Colon (tissue), 2 donors: Measurements from ENCODE around the gene PKDCC.
"Not testable (repeated sequence)": the region's sequence is repeated elsewhere in the genome, so short reads cannot be mapped to it uniquely, and the experiment has no call there.

Source experiments
- FAIRE-seq: peaks from 2 replicates; lab custom pipeline; 2012; peaks lifted over from hg19 to GRCh38; lab: Jason Lieb, UNC
- donor health status: control.
- donor health status: control.

Gene PKDCC

DNA sequence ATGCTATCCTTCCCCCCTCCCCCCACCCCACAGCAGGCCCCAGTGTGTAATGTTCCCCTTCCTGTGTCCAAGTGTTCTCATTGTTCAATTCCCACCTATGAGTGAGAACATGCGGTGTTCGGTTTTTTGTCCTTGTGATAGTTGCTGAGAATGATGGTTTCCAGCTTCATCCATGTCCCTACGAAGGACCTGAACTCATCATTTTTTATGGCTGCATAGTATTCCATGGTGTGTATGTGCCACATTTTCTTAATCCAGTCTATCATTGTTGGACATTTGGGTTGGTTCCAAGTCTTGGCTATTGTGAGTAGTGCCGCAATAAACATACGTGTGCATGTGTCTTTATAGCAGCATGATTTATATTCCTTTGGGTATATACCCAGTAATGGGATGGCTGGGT is 17.9 kb downstream of the PKDCC start:
- not testable (repeated sequence) for FAIRE-seq

DNA sequence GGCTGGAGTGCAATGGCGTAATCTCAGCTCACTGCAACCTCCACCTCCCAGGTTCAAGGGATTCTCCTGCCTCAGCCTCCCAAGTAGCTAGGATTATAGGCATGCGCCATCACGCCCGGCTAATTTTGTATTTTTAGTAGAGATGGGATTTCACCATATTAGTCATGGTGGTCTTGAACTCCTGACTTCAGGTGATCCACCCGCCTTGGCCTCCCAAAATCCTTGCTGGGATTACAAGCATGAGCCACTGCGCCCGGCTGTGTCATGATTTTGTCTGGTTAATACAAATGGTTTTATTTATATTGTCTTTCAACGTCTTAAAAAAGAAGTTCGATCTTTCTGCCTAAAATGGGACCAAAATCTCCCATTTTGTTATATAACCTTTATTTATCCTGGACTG is 19.2 kb downstream of the PKDCC start:
- FAIRE-seq: not testable (repeated sequence)

DNA sequence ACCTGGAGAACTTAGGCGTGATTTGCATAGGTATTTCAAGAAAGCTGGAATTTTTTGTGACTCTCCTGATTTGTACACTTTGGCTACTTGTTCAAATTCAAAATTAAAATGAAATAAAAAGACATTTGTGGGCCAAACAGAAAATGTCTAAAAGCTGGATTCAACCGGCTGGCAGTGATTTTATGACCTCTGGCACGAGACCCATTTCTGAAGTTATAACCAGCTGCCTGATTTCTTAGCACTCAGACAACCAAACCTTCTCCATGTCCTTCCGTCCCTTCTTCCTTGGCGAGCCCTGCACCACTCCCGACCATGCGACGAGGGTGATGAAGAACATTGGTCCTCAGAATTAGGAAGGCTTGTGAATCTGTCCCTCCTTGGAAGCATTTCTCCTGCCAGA is 19.7 kb downstream of the PKDCC start:
- no peak for FAIRE-seq

DNA sequence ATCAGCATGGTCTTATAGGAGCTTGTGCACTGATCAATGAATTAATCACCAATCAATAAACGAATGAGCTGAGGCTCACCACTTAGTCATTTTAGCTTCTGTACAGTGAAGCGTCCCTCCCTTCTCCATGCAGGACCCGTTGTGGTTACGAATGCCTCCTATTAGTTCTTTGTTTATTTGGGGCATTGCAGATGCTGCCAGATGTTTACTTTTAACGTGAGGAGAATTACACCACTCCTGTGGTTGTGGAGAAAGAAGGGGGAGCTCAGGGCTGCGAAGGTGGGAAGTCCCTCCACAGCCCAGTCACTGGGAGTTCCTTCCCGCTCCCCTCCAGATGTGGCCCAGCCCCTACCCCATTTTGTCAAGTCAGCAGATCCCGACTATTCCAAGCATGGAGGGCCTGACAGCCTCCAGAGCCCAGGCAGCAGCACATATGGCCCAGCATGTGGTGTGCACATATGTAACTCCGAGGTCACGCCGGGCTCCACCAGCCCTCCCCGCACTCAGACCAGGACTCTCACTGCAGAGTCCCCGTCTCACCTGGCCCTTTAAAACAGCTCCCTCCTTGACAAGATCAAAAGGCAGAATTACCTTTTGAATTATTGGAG is 20.9 kb downstream of the PKDCC start:
- no peak for FAIRE-seq

DNA sequence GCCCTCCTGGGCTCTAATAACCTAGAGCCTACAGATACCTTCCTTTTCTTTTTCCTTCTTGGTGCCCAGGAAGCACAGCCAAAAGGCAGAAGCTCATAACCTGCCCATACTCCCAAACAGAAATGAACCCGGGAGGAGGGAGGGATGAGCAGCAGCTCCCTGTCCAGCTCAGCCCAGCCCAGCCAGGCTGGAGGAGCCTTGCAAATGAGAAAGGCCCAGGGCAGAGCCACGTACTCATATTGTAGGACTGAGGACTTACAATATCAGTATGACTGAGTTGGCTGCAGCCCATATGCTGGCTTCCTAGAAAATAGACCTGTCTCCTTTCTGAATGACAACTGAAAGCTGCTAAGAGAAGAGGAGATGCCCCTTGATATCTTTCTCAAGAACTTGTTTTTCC is 21.7 kb downstream of the PKDCC start:
- no peak for FAIRE-seq

DNA sequence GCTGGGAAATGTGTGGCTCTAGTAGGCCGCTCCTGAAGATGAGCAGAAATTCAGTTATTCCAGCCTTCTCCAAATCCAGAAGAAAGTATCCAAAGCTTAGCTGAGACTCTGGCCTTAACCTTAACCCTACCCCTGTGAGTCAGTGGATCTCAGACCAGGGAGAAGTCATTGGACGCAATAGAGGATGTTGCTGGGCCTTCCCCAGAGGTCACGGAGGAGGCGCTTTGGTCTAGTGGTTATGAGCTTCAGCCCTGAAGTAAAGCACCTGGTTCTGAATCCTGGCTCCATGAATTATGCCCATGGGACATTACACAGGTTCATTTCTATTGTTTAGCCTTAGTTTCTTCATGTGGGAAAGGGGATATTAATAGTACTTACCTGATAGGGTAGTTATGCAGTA is 24.0 kb downstream of the PKDCC start:
- FAIRE-seq: no peak

DNA sequence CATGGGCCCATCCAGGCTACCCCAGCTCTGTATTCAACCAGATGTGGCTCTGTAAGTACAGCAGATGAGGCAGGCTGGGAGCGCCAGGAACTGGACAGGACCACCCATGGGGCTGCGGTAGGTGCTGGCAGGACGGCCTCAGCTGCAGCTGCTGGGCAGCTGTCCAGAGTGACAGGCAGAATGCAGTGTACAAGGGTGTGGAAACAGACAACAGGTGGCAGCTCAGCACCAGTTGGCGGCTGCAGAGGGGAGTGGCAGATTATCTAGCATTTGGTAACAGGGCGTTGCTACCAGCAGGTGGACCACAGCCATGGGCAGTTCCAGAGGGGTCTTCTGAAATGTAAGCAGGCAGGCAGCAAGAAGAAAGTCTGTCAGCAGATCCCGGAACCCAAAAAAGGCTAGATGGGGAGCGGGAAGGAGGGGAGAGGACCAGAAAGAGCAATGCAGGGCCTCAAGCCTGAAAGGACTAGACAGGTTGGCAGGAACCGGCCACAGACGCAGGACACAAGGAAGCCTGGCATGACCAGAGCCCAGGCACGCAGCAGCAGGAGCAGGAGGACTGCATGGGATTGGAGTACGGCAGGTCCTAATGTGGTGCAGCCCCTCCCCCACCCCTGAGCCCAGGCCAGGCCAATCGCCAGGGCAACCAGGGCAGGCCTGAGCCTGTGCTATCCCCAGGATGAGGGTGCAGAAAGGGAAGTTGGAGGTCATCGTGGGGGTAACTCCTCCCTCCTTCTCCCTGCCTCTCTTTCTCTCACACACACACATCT is 24.7 kb downstream of the PKDCC start:
- no peak for FAIRE-seq

DNA sequence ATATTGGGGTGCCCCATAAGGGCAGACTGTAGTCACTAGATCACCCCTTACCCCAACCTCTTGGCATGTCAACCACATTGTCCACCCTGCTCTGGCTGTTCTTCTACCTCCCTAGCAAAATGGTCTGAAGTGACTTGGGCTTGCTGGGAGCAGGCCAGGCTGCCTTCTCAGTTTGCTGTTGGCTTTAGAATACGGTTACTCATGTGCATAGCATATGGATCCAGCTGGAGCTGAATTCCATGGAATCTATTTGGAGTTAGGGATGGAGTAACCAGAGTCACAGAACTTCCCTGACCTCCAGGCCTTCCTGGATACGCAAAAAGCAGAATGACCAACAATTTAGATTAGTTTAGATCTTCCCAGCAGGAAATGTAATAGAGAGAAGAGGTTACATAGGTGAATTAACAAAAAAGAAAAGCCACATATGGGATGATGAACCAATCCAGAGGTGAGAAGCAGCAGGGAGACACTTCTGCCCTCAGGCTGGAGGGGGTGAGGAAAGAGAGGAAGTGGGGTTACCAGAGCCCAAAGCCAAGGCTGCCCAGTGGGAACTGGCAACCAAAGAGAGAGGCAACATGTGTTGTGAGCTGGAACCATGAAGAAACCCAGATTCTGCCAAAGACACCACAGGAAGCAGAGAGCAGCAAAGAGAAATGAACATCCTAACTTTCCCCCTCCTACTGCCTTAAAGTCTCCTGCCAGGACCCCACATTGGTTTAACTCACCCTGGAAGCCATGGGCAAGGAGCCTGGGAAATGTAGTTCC is 26.1 kb downstream of the PKDCC start:
- FAIRE-seq: no peak

DNA sequence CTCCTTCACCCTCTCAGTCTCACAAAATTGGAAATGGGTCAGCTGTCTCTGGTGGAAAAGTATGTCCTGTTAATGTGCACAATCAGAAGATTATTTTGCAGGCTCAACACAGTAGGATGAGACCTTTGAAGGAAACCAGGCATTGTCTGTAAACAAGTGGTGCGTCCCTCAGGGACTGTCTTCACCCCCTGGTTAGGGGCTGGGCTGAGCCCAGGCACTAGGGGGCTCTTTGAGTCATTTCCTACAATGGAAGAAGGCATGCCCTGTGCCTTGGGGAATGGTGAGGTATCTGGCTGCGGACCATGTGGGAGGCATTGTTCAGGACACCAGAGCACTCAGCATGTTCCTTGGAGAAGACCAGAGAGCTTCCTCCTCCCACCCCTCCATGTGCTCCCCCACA is 26.8 kb downstream of the PKDCC start:
- no peak for FAIRE-seq

DNA sequence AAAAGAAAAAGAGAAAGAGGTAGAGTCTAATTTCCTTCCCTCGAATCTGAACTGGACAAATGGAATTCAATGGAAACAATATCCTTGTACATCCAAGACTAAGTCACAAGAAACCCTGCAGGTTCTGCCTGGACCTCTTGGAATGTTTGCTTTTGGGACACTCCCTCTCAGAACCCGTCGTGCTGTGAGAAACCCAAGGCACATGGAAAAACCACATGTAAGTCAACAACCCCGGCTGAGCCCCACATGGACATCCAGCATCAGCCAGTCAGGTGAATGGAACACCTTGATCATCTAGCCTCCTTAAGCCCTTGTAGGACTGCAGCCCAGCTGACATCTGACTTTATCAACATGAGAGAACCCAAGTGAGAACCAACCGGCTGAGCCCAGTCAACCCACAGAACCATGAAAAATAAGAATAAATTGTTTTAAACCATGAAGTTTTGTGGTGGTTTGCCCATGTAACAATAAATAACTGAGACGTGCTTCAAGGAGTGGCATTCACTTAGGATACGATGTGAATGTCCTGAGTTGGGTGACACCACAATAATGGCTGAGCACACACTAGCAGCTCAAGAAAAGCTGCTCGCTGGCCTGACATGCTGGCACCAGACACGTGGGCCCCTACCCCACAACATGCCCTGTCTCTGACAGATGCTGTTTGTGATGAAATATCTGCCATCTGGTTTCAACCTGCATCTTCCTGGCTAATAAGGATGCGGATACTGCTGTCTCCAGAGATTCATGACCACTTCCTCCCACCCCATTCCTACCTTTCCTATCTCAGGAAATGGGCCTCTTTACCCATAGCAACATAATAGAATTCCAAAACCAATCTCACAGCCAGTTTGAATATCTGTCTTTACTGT is 28.8 kb downstream of the PKDCC start:
- no peak for FAIRE-seq

DNA sequence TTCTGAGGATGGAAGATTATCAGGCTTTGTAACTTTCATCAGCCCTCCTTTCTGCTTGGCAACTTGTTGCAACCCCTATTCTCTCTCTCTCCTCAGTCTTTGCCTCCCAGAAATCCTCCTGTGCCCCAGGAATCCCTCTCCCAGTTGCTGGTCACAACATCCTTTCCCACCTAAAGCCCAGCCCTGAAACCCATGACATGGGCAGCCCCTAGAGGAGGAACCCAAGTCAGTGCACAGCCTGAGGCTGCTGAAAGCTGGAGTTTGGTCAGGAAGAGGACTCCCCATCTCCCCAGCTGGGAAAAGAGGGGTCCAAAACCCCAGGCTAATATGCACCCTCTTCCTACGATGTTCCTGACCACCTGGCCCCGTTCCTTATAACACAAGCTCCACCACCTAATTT is 29.5 kb downstream of the PKDCC start:
- FAIRE-seq: no peak

DNA sequence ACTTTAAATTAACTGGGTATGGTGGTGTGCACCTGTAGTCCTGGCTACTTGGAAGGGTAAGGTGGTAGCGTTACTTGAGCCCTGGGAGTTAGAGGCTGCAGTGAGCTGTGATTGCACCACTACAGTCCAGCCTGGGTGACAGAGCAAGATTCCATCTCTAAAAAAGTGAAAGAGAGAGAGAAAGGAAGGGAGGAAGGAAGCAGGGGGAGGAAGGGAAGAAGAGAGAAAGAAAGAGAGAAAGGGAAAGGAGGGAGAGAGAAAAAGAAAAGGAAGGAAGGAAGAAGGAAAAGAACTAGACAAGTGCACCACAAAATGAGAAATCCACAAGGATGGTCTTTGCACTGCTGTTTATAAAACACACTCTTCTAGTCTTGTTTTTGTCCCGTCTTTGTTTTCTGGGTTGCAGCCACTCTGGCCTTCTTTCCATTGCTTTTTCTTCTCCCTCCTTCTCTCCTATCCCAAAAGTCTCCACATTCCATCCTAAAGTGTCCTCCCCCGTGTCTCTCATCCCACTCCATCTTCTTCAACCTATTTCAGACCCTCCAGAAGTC is 32.0 kb downstream of the PKDCC start:
- no peak for FAIRE-seq

DNA sequence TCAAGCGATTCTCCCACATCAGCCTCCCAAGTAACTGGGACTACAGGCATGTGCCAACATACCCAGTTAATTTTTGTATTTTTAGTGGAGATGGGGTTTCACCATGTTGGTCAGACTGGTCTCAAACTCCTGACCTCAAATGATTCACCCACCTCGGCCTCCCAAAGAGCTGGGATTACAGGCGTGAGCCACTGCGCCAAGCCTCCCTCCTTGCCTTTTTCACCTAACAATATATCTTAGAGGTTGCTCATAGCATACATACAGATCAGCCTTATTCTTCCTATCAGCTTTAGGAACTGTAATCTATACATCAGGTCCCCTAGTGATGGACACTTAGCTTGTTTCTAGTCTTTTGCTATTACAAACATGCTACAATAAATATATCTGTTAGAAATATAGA is 33.3 kb downstream of the PKDCC start:
- FAIRE-seq: not testable (repeated sequence)

DNA sequence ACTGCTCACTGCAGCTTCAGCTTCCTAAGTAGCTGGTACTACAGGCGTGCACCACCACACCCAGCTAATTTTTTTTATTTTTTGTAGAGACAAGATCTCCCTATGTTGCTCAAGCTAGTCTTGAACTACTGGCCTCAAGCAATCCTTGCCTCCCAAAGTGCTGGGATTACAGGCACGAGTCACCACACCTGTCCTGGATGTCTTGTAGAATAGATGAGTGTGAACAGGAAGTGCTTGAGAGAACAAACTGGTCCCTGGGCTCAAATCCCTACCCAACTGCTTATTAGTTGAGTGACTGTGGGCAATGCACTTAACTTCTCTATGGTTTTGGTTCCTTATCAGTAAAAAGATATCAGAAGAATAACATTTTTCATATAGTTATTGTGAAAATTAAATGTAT is 34.2 kb downstream of the PKDCC start:
- no peak for FAIRE-seq

DNA sequence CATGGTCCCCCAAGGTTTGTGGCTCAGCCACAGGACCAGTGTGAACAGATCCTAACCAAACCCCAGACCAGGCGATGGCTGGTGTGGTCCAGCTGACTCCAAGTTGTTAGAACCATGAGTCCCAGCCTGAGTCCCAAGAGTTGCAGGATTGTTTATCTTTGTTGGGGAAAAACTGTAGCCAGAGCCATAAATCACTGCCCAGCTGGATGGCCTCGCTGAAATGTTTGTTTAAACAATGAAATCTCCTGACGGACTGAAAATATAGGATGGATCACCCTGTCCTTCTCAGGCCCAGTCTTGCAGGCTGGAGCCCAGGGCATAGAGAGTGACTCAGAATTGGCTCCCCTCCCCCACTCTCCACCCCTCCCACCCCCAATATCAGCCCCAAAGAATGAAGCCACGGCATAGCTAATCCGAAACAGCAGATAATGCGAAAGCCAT is 36.4 kb downstream of the PKDCC start:
- FAIRE-seq: no peak

DNA sequence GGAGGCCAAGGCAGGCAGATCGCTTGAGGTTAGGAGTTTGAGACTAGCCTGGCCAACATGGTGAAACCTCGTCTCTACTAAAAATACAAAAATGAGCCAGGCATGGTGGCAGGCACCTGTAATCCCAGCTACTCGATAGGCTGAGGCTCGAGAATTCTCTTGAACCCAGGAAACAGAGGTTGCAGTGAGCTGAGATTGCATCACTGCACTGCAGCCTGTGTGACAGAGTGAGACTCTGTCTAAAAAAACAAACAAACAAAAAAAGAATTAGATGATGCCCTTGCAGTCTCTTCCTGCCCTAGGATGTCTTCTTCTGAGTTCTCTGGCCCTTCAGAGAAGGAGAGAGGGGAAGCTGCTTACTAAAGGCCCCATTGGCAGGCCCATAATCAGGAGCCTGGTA is 37.2 kb downstream of the PKDCC start:
- not testable (repeated sequence) for FAIRE-seq

DNA sequence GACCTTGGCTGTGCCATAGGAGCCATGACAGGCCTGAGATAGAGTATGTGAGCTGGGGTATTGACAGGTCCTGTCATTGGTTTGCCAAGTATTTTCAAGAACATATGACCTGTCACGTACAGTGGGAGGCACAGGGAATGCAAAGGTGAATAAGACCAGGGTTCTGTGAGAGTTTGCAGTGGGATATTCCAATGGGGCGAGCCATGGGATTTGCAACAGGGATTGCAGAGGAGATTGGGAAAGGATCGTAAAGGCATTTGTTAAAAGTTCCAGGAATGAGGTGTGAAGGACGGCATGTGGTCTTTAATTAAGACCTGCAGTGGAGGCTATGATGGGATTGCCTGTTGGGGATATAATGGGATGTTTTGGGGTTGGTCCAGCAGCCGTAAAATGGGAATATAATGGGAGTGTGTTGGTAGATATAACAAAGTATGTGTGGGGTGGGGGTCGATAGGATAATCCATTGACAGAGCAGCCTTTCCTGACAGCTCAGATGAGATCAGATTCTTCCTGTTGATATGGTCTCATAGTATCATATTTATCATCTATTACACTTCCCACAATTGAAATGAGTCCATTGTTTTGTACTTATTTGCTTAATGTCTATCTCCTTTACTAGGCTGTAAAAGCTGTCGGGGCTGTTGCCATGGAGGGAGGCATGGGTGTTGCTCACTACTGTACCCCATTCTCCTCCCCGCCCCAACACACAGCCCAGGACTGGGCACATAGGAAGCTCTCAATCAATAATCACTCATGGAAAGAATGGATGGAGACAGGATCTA is 38.1 kb downstream of the PKDCC start:
- FAIRE-seq: no peak

DNA sequence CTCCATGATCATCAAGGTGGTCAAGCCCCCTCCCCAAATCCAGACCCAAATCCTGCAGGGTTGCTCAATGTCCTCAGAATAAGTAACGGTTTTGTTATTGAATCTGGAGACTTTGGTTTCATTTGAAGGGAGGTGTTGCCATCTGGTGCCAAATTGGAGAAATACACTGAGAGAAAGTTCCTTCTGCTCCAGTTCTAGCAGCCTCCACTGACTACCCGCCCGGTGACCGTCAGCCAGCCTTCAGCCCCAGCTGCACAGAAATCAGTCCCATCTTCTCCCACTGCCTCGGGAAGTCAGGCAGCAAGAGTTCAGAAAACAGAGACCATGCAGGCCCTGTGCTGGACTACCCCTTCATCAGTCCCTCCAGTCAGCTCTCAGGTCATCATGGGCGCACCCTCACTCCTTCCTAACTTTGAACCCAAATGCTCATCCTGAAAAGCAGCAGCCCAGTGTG is 38.7 kb downstream of the PKDCC start:
- no peak for FAIRE-seq

DNA sequence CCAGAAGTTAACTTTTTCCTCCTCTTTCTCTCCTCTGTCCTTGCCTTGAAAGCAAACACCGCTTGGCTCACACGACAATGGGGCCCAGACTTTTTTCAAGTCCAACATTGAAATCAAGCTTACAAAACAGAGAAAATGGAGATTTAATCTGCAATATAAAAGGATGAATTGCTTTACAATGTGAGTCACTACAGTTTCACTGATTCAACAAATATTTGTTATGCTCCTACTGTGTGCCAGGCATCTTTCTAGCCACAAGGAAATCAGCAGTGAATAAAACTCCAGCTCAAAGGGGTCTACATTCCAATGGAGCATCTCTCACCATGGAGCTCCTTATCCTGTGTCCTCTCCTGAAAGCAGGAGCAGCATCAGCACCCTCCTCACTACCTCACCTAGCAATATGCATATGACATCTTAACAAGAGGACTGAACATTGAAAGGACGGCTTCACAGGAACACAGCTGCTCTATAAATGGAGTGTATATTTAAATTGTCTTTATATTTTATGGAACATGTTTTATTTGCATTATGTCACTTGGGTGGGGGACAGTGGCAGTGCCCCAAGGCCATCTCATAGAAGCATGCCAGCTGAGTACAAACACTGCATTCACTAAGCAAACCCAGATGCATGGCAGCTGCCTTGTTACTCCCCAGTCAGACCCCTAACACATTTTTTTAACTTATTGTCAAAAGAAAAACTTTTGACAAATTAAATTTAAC is 39.5 kb downstream of the PKDCC start:
- FAIRE-seq: no peak

DNA sequence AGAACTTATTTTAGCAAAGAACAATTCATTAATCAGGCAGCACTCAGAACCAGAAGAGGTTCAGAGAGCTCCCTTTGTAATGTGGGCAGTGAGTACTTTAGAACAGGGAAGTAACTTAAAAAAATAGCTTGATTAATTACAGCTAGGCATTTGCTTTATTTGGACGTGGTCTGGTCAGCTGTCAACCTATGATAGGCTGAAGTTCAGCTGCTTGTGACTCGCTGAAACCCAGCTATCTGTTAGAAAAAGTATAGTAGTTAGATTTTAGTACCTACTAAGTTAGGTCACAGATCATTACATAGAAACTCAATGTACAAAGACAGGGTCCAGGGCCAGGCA is 40.0 kb downstream of the PKDCC start:
- FAIRE-seq: no peak
